GM12801 (cell line): ENCODE measurements around the gene TPRG1L.

Experiments used
- CTCF ChIP-seq: IDR thresholded peaks from one replicate; pipeline ENCODE4 v1.5.1; 2011; ENCODE audit warnings: control low read depth; ENCODE audit not compliant: insufficient read length; ENCODE audit errors: extremely low read depth

The TPRG1L gene

DNA sequence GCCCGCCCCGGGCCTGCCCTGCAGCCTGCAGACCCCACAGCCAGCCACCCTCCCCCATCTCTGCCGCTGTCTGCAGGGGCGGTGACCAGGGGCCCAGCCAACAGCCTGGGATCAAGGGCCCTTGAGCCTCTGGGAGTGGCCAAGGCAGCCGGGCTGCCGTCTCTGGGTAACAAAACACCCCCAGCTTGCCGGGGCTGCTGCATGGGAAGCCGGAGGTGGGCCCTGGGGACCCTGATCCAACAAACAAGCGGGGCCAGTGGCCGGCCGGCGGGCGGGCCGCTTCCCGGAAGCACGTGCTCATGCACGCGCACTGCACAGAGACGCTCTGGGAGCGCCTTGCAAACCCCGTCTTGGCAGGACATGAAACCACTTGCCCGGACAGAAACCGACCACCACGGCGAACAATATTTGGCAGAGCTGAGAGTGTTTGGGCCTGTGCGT, 26.7 kb upstream of the TPRG1L start:
- no peak for TF ChIP-seq CTCF

DNA sequence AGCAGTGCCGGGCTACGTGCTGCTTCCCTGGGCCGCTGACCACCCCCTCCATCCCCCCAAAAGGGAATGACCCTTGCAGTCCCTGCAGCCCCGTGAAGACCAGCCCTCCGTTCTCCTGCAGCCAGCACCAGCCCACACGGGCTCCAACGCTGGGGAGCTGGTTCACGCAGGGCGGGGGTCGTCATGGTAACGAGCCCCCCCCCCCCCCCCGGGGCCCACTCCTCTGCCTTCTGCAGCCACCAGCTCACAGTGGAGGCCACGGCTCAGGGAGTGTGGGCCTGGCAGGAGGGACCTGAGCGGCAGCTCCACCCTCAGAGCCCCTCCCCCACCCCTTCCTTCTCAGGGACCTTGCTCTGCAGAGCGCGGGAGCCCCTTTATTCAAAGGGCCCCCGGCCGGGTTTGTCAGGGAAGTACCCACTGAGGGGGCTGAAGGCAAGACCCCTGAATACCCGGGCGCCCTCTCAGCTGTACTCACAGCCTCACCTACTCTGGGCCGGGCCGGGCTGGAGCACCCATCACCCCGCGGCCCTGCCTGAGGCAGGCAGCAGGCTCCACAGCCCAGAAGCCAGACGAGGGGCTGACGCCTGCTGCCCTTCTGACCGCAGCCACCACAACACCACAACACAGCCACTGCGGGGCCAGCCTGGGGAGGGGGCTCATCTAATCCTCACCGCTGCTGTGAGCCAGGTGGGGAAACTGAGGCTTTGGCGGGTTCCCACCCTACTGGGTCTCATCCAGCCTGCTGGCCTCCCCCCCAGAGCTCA, 26.1 kb upstream of the TPRG1L start:
- no peak for TF ChIP-seq CTCF

- TF ChIP-seq CTCF = no peak
Measured at GRCh38 chr1:3599286-3599811, 25.5 kb upstream of the TPRG1L start.

DNA sequence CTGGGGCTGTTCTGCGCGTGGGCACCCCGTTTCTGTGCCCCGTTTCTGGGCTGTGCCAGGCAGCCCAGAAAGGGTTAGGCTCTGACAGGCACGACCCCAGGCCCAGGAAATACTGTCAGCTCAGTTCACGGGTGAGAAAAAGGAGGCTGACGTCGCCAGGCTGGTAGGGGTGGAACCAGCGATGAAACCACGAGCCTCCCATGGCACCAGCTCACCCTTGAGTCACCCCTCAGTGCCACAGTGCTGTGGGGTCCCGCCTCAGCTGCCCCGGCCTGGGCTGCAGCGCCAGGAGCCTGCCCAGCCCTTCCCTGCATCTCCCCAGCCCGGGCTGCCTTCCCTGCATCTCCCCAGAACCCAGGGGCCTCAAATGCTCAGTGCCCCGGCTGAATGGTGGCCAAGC, 25.0 kb upstream of the TPRG1L start:
- no peak for TF ChIP-seq CTCF

DNA sequence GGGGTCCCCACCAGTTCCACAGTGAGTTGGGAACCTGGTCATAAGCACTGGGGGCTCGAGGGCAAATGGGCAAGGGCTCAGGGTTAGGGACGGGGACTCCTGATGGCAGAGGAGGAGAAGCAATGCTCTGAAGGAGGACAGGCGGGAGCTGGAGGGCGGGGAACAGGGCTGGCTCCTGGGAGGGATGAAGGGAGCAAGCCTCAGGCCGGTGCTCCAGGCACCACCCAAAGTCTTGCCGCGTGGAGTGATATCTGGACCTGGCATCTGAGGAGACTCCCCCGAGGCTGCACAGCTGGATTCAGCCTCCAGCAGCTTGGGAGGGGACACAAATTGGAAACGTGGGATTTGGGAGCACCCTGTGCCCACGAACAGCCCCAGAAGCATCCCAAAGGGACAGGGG, 24.5 kb upstream of the TPRG1L start:
- no peak for TF ChIP-seq CTCF

DNA sequence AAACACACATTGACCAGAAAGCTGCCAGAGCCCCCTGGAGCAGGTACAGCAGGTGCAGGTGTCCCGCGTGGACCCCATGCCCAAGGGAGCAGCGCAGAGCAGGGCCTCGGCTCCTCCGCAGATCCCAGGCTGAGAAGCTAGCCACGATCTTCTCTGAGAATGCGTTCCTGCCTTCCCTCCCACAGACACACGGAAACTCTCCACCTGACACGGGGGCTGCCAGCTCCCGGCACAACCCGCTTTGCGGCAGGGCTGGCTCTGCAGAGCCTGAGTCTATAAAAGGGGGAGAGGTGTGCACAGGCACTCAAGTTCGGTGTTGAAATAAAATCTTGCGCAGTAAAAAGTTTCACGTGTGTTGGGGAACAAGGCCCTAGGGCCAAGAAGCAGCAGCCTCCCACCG, 23.1 kb upstream of the TPRG1L start:
- no peak for TF ChIP-seq CTCF

DNA sequence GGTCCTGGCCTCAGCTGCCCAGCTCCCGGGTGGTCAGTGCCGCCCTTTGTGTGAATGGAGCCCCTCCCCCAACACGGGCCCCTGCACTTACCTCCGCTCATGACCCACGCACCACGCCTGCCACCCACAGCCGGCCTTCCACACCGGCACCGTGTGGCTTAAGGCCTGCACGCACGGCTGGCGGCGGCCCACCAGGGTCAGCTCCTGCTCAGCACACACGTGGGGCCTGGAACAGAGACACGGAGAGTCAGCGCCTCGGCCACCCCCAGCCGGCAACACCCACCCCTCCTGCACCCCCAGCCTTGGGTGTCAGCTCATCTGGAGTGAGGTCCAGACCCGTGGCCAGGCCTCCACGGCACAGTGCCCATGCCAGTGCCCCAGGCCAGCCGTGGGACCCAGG, 22.4 kb upstream of the TPRG1L start:
- TF ChIP-seq CTCF = no peak
